Measurements from ENCODE around the gene GPR35. TPM values are rescaled to one million over a fixed set of nuclear protein-coding genes. Genes with fewer than 3 reads are reported as not detected.

The GPR35 gene
- total RNA-seq, 5 donors from 2014 or later (not counting 1 experiment from before 2014, with no cell fraction given) = 6.2 to 16.2 (median 10.4) TPM

GRCh38 chr2:240644859-240645301 lies 19.6 kb downstream of the GPR35 start:
- Mint-ChIP-seq H3K36me3 (no peaks in the 10 kb centered on the region), H3K4me3 (no peak overlapping the region), H3K9me3 (no peaks in the 10 kb centered on the region), H3K4me1 (peaks cover 7 to 16% (median 9%) of the 10 kb centered on the region in 3 donors), H3K27me3 (peaks cover 14 to 22% of the 10 kb centered on the region in 2 donors), H3K27ac (no peak overlapping the region)
- Histone ChIP-seq H3K36me3 (ENCODE audit: control insufficient read depth in 2 of 2, extremely low read depth in 1 of 2, insufficient read depth in 1 of 2, low read length in 1 of 2) (no peaks in the 10 kb centered on the region), H3K9me3 (no peaks in the 10 kb centered on the region), H3K4me1 (ENCODE audit: control insufficient read depth in 1 of 2, extremely low read depth in 1 of 2, insufficient read depth in 2 of 2, low read length in 2 of 2) (peaks cover 0 to 10% of the 10 kb centered on the region in 2 experiments), H3K4me3 (ENCODE audit: control insufficient read depth in 1 of 2, extremely low read depth in 1 of 2, low read length in 1 of 2) (no peak overlapping the region), H3K27me3 (replicated peaks in 1 of 2; ENCODE audit: control insufficient read depth in 2 of 2, extremely low read depth in 1 of 2, insufficient read depth in 2 of 2, low read length in 1 of 2) (peaks cover 0 to 48% of the 10 kb centered on the region in 2 experiments), H3K27ac (ENCODE audit: low read length) (no peak overlapping the region)
- WGBS (ENCODE audit: insufficient coverage) = 79% methylated on average over 5 of the region's 8 CpGs
- no peak for ATAC-seq (replicated peaks in 1 of 4)
- ChIA-PET POLR2A (no interaction called here), CTCF (no interaction called here)
- no peak for DNase-seq

- Histone ChIP-seq H3K9me3 (no peaks in the 10 kb centered on the region), H3K27me3 (replicated peaks in 1 of 2; ENCODE audit: control insufficient read depth in 2 of 2, extremely low read depth in 1 of 2, insufficient read depth in 2 of 2, low read length in 1 of 2) (peaks cover 0 to 51% of the 10 kb centered on the region in 2 experiments), H3K27ac (ENCODE audit: low read length) (no peak overlapping the region), H3K4me1 (ENCODE audit: control insufficient read depth in 1 of 2, extremely low read depth in 1 of 2, insufficient read depth in 2 of 2, low read length in 2 of 2) (peaks cover 0 to 10% of the 10 kb centered on the region in 2 experiments), H3K36me3 (ENCODE audit: control insufficient read depth in 2 of 2, extremely low read depth in 1 of 2, insufficient read depth in 1 of 2, low read length in 1 of 2) (no peaks in the 10 kb centered on the region), H3K4me3 (ENCODE audit: control insufficient read depth in 1 of 2, extremely low read depth in 1 of 2, low read length in 1 of 2) (no peak overlapping the region)
- ATAC-seq (replicated peaks in 1 of 4) = no peak
- ChIA-PET CTCF (no interaction called here), POLR2A (no interaction called here)
- Mint-ChIP-seq H3K9me3 (no peaks in the 10 kb centered on the region), H3K36me3 (no peaks in the 10 kb centered on the region), H3K27me3 (peaks cover 14 to 25% of the 10 kb centered on the region in 2 donors), H3K4me3 (no peak overlapping the region), H3K4me1 (peaks cover 7 to 16% (median 9%) of the 10 kb centered on the region in 3 donors), H3K27ac (no peak overlapping the region)
- 90% methylated on average over 9 of the region's 10 CpGs for WGBS (ENCODE audit: insufficient coverage)
- DNase-seq = no peak
These were observed 20.1 kb downstream of the GPR35 start for GRCh38 chr2:240645346-240645745.

- peak overlapping the region; percentile 41 for H3K27ac ChIP-seq (ENCODE audit: low read length)
- ATAC-seq (replicated peaks in 1 of 4) = no peak
- 87% methylated on average over 10 of the region's 10 CpGs for WGBS (ENCODE audit: insufficient coverage)
- Mint-ChIP-seq H3K4me1 (peaks cover 7 to 16% (median 9%) of the 10 kb centered on the region in 3 donors), H3K9me3 (no peaks in the 10 kb centered on the region), H3K27ac (peak overlapping the region in 1 of 2 donors; percentile 44), H3K36me3 (no peaks in the 10 kb centered on the region), H3K27me3 (peaks cover 14 to 26% of the 10 kb centered on the region in 2 donors), H3K4me3 (peak overlapping the region in 1 of 3 donors; percentile 31)
- H3K4me3 ChIP-seq (ENCODE audit: control insufficient read depth in 1 of 2, extremely low read depth in 1 of 2, low read length in 1 of 2) = peak overlapping the region in 1 of 2 donors; percentile 14
- DNase-seq = no peak
- no peaks in the 10 kb centered on the region for H3K36me3 ChIP-seq (ENCODE audit: control insufficient read depth in 2 of 2, extremely low read depth in 1 of 2, insufficient read depth in 1 of 2, low read length in 1 of 2)
- H3K9me3 ChIP-seq = no peaks in the 10 kb centered on the region
- ChIA-PET POLR2A (no interaction called here), CTCF (no interaction called here)
- peaks cover 0 to 55% of the 10 kb centered on the region in 2 experiments for H3K27me3 ChIP-seq (replicated peaks in 1 of 2; ENCODE audit: control insufficient read depth in 2 of 2, extremely low read depth in 1 of 2, insufficient read depth in 2 of 2, low read length in 1 of 2)
- H3K4me1 ChIP-seq (ENCODE audit: control insufficient read depth in 1 of 2, extremely low read depth in 1 of 2, insufficient read depth in 2 of 2, low read length in 2 of 2) = peaks cover 0 to 10% of the 10 kb centered on the region in 2 experiments
These were observed 20.5 kb downstream of the GPR35 start for GRCh38 chr2:240645801-240646175.

GRCh38 chr2:240646176-240646899 lies 21.1 kb downstream of the GPR35 start:
- peak overlapping the region in 1 of 2 donors; percentile 14 for H3K4me3 ChIP-seq (ENCODE audit: control insufficient read depth in 1 of 2, extremely low read depth in 1 of 2, low read length in 1 of 2)
- peaks cover 7 to 16% (median 9%) of the 10 kb centered on the region in 3 donors for H3K4me1 Mint-ChIP-seq
- H3K36me3 ChIP-seq (ENCODE audit: control insufficient read depth in 2 of 2, extremely low read depth in 1 of 2, insufficient read depth in 1 of 2, low read length in 1 of 2) = no peaks in the 10 kb centered on the region
- CTCF ChIA-PET = no interaction called here
- H3K9me3 ChIP-seq = no peaks in the 10 kb centered on the region
- H3K27ac ChIP-seq (ENCODE audit: low read length) = peak overlapping the region; percentile 41
- H3K27me3 Mint-ChIP-seq = peaks cover 19 to 26% of the 10 kb centered on the region in 2 donors
- H3K9me3 Mint-ChIP-seq = no peaks in the 10 kb centered on the region
- 72% methylated on average over 33 of the region's 36 CpGs for WGBS (ENCODE audit: insufficient coverage)
- peak overlapping the region in 1 of 3 donors; percentile 31 for H3K4me3 Mint-ChIP-seq
- POLR2A ChIA-PET = no interaction called here
- peaks cover 0 to 55% of the 10 kb centered on the region in 2 experiments for H3K27me3 ChIP-seq (replicated peaks in 1 of 2; ENCODE audit: control insufficient read depth in 2 of 2, extremely low read depth in 1 of 2, insufficient read depth in 2 of 2, low read length in 1 of 2)
- H3K4me1 ChIP-seq (ENCODE audit: control insufficient read depth in 1 of 2, extremely low read depth in 1 of 2, insufficient read depth in 2 of 2, low read length in 2 of 2) = peaks cover 0 to 10% of the 10 kb centered on the region in 2 experiments
- H3K27ac Mint-ChIP-seq = peak overlapping the region in 1 of 2 donors; percentile 44
- peak in 24 of 35 experiments; percentile 23 to 61 (median 46) for DNase-seq
- H3K36me3 Mint-ChIP-seq = no peaks in the 10 kb centered on the region
- peak in 1 of 4 experiments; percentile 78 for ATAC-seq (replicated peaks in 1 of 4)

GRCh38 chr2:240646900-240647502 lies 21.7 kb downstream of the GPR35 start:
- ATAC-seq (replicated peaks in 1 of 4) (no peak), DNase-seq (no peak)
- H3K4me3 ChIP-seq (ENCODE audit: control insufficient read depth in 1 of 2, extremely low read depth in 1 of 2, low read length in 1 of 2) = no peak overlapping the region
- H3K27ac Mint-ChIP-seq = no peak overlapping the region
- peaks cover 0 to 10% of the 10 kb centered on the region in 2 experiments for H3K4me1 ChIP-seq (ENCODE audit: control insufficient read depth in 1 of 2, extremely low read depth in 1 of 2, insufficient read depth in 2 of 2, low read length in 2 of 2)
- no peaks in the 10 kb centered on the region for H3K36me3 ChIP-seq (ENCODE audit: control insufficient read depth in 2 of 2, extremely low read depth in 1 of 2, insufficient read depth in 1 of 2, low read length in 1 of 2)
- no peaks in the 10 kb centered on the region for H3K9me3 ChIP-seq
- ChIA-PET POLR2A (no interaction called here), CTCF (no interaction called here)
- H3K9me3 Mint-ChIP-seq = no peaks in the 10 kb centered on the region
- H3K27me3 ChIP-seq (replicated peaks in 1 of 2; ENCODE audit: control insufficient read depth in 2 of 2, extremely low read depth in 1 of 2, insufficient read depth in 2 of 2, low read length in 1 of 2) = peaks cover 0 to 55% of the 10 kb centered on the region in 2 experiments
- no peak overlapping the region for H3K4me3 Mint-ChIP-seq
- peaks cover 7 to 16% (median 9%) of the 10 kb centered on the region in 3 donors for H3K4me1 Mint-ChIP-seq
- peaks cover 21 to 26% of the 10 kb centered on the region in 2 donors for H3K27me3 Mint-ChIP-seq
- no peak overlapping the region for H3K27ac ChIP-seq (ENCODE audit: low read length)
- WGBS (ENCODE audit: insufficient coverage) = 81% methylated on average over 27 of the region's 30 CpGs
- no peaks in the 10 kb centered on the region for H3K36me3 Mint-ChIP-seq

- WGBS (ENCODE audit: insufficient coverage) = 78% methylated on average over 21 of the region's 22 CpGs
- CTCF ChIA-PET = no interaction called here
These were observed 22.3 kb downstream of the GPR35 start for GRCh38 chr2:240647503-240648154.

More at GRCh38 chr2:240647503-240648154, 22.3 kb downstream of the GPR35 start:
- DNase-seq (no peak), ATAC-seq (replicated peaks in 1 of 4) (no peak)
- POLR2A ChIA-PET = no interaction called here
- Mint-ChIP-seq H3K9me3 (no peaks in the 10 kb centered on the region), H3K27me3 (peaks cover 25 to 29% of the 10 kb centered on the region in 2 donors), H3K27ac (no peak overlapping the region), H3K4me1 (peaks cover 7 to 16% (median 9%) of the 10 kb centered on the region in 3 donors), H3K36me3 (no peaks in the 10 kb centered on the region), H3K4me3 (no peak overlapping the region)
- Histone ChIP-seq H3K36me3 (ENCODE audit: control insufficient read depth in 2 of 2, extremely low read depth in 1 of 2, insufficient read depth in 1 of 2, low read length in 1 of 2) (no peaks in the 10 kb centered on the region), H3K9me3 (no peaks in the 10 kb centered on the region), H3K4me1 (ENCODE audit: control insufficient read depth in 1 of 2, extremely low read depth in 1 of 2, insufficient read depth in 2 of 2, low read length in 2 of 2) (peaks cover 0 to 10% of the 10 kb centered on the region in 2 experiments), H3K4me3 (ENCODE audit: control insufficient read depth in 1 of 2, extremely low read depth in 1 of 2, low read length in 1 of 2) (no peak overlapping the region), H3K27ac (ENCODE audit: low read length) (no peak overlapping the region), H3K27me3 (replicated peaks in 1 of 2; ENCODE audit: control insufficient read depth in 2 of 2, extremely low read depth in 1 of 2, insufficient read depth in 2 of 2, low read length in 1 of 2) (peaks cover 0 to 57% of the 10 kb centered on the region in 2 experiments)
